Inflammatory macrophage treated with lipopolysaccharide for 4 hours (primary cell): ENCODE measurements around the gene TBCEL.
"Not testable (repeated sequence)": the region's sequence is repeated elsewhere in the genome, so short reads cannot be mapped to it uniquely, and the experiment has no call there.

ENCODE experiments used
- DNase-seq: peaks from one replicate; pipeline ENCODE4 v3.0.0-alpha.2; 2020

TBCEL gene

DNA sequence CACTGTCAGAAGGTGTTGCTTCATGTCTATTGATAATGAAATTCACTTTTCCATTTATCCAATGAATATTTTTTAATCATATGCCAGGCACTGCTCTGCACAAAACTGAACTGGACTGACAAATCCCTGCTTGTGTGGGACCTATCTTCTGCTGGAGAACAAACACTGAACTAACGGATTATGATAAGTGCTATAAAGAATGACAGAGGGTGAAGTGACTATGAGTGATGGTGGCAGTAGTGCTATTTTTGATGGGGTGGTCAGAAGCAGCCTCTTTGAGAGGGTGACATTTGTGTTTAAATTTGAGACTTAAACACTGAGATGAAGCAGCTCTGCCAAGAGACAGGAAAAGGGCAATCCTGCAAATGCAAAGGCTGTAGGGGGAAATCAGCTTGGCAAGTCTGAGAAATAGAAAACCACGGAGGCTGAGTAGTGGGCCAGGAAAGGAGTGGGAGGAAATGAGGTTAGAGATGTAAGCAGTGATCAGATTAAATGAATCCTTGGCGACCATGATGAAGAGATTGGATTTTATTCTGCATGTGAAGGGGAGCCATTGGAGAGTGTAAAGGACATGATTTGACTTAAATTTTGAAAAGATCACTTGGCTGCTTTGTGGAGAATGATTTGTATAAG lies 6.0 kb downstream of the TBCEL start:
- DNase-seq, result no peak

DNA sequence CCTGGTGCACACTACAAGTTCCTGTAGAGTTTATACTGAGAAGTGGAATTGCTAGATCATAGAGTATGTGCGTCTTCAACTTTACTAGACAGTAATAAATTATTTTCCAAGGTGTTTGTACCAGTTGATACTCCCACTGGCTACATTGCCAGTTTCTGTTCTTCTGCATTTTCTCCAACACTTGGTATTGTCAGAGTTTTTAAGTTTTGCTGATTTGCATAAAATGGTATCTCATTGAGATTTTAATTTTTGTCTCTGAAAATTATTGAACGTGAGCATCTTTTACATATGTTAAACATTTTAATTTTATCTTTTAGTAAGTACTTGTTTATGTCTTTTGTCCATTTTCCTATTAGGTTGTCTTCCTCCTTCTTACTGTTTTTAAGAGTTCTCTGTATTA lies 7.3 kb downstream of the TBCEL start:
- no peak for DNase-seq

DNA sequence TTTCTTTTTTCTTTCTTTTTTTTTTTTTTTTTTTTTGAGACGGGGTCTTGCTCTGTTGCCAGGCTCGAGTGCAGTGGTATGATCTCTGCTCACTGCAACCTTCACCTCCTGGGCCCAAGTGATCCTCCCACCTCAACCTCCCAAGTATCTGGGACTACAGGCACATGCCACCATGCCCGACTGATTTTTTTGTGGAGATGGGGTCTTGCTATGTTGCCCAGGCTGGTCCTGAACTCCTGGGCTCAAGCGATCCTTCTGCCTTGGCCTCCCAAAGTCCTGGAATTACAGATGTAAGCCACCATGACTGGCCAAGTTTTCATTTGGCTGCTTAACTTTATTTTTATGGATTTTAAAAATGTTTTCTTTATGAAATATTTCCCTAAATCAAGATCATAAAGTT lies 7.7 kb downstream of the TBCEL start:
- not testable (repeated sequence) for DNase-seq

DNA sequence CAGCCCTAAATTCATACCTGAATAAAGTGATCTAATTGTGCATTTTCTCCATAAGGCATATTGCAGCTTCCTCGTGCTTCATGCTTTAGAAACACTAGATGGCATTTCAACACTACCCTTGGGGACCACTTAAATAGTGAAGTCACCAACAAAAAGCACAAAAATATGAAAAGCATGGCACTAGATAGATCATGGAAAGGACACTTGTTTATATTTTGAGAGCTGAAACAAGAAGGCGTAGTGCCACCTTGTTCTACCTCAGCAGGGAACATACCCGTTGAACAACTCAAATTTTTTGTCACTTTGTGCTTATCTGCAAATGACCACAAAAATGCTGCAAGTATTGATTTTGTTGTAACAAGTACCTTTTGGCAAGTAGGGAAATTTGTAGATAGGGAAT lies 8.6 kb downstream of the TBCEL start:
- DNase-seq, result no peak

DNA sequence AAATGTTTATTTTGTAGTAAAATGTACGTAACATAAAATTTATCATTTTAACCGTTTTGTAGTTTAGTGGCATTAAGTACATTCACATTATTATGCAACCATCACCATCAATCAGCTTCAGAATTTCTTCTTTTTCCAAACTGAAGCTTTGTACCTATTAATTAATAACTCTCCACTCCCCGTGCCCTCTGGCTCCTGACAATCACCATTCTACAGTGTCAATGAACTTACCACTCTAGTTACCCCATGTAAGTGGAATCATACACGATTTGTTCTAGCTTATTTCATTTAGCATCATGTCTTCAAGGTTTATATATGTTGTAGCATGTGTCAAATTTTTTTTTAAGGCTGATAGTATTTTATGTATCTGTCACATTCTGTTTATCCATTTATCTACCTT lies 9.7 kb downstream of the TBCEL start:
- no peak for DNase-seq

GRCh38 chr11:121035169-121035755 lies 11.4 kb downstream of the TBCEL start:
- DNase-seq, result no peak

DNA sequence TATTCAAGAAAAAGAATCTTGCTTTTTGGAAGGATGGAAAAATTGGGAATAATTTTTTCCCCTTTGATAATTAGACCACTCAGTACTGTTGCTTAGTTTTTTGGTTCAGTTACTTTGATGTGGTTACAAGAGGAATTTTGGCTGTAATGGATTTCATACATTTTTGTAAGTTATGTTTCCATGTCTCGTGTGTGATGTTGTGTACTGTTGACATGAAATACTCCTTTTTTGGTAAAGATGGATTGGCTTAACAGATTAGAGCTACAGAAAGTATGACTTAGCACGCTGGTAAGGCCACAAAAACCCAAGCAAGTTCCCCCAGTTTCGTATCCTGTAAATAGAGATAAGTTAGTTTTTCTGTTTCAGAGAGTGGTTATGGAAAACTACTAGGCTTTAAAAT lies 11.9 kb downstream of the TBCEL start:
- no peak for DNase-seq

DNA sequence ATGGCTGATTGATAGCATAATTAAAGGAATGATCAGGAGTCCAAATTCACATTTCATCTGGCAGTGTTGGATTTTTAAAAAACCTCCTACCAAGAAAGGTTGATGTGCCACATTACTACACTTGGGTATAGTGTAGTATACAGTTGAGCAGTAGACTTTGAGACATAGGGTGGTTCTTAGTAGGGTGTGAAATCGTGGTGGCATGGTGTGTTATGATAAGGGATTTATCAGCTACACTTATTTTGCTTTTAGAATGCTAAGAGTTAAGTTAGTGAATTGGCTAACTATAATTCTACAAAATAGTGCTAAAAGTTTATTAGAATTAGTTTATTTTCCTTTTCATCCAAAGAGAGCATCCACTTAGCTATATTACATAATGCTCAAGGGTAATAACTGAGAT lies 13.1 kb downstream of the TBCEL start:
- no peak for DNase-seq

GRCh38 chr11:121038648-121039409 lies 14.9 kb downstream of the TBCEL start:
- DNase-seq, result no peak

- DNase-seq, result no peak
Measured at GRCh38 chr11:121039971-121040613, 16.2 kb downstream of the TBCEL start.

DNA sequence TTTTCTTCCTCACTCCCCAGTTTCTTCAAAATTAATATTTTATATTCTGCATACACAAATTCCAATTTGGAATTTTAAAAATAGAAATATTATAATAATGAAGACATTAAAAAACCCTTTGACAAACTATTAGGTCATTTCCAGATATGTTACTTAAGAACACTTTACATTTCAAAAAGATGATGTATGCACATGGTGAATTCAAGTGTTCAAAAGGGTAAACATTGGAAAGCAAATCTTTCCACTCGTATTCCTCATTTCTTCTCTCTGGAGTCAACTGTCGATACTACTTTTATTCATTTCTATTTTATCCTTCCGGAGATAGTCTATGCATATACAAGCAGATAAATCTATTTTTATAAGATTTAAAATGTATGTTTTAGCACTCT lies 16.7 kb downstream of the TBCEL start:
- DNase-seq, result no peak

GRCh38 chr11:121041072-121041471 lies 17.2 kb downstream of the TBCEL start:
- no peak for DNase-seq

- DNase-seq, result no peak
Measured at GRCh38 chr11:121042296-121042695, 18.4 kb downstream of the TBCEL start.

GRCh38 chr11:121047926-121048325 lies 24.0 kb downstream of the TBCEL start:
- DNase-seq, result no peak

- peak; percentile 30 for DNase-seq
Measured at GRCh38 chr11:121048464-121049233, 24.7 kb downstream of the TBCEL start.

GRCh38 chr11:121053244-121053643 lies 29.3 kb downstream of the TBCEL start:
- DNase-seq, result no peak

GRCh38 chr11:121054266-121054665 lies 30.4 kb downstream of the TBCEL start:
- DNase-seq, result no peak

DNA sequence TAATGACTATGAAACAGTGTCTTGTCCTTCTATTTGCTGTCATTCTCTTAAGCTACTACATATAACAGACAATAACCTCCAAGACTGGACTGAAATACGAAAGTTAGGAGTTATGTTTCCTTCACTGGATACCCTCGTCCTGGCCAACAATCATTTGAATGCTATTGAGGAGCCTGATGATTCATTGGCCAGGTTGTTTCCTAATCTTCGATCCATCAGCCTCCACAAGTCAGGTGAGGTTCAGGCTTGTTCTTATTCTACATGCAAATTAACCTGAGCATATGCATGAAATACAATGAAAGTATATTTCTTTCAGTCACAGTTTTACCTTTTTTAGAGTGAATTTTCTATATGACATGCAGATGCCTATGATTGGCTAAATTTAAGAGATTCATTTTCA lies 31.2 kb downstream of the TBCEL start:
- DNase-seq, result no peak

GRCh38 chr11:121057922-121058321 lies 34.0 kb downstream of the TBCEL start:
- DNase-seq, result no peak

DNA sequence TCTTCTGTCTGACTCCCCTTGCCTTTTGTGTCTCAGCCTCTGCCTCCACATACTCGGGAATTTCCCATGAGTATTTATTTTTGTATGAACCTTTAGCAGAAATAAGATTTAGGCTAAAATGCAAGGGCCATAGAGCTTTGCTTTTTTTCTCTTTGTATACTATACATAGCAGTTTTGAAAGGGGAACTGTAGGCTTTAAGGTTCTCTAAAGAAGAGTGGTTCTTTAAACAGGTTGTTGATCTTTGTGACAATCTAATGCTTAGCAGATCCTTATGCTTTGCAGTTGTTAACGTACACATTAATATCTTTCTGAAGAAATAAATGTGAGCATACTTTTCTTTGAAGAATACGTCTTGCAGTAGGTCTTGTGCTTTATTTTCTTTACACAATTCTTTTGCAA lies 35.0 kb downstream of the TBCEL start:
- DNase-seq, result peak; percentile 2

DNA sequence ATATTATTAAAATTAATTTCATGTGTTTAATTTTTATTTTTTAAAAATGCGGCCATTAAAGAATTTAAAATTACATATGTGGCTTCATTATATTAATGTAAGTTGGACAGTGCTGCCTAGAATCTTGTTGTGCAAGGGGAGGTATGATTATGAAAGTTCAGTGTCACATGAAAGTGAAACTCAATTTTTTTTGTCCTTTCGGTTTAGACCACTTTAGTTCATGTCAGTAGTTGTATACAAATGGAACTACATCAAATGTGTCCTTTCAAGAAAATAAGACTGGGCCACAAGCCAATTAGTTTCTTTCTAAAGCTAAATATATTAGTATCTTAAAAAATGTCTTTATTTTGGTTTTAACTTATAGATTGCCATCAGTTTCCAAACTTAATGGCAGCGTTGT lies 35.7 kb downstream of the TBCEL start:
- DNase-seq, result peak; percentile 87

DNA sequence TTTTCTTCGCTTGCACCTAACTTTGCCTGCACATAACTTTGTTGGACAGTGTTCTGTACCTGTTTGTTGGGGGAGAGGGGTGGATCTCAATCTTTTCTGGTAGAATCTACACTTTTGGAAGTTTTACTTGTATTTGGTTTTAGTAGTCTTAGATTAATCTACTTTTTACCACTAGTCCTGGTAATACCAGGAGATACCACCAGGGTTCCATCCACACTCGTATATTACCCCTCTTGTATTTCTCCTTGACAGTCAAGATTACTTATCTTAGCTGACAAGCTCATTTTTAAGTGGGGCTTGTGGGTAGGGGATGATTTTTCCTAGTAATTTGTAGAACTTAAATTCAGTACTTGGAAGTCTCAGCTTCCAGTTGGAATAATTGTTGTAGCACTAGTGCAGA lies 39.8 kb downstream of the TBCEL start:
- DNase-seq, result no peak

DNA sequence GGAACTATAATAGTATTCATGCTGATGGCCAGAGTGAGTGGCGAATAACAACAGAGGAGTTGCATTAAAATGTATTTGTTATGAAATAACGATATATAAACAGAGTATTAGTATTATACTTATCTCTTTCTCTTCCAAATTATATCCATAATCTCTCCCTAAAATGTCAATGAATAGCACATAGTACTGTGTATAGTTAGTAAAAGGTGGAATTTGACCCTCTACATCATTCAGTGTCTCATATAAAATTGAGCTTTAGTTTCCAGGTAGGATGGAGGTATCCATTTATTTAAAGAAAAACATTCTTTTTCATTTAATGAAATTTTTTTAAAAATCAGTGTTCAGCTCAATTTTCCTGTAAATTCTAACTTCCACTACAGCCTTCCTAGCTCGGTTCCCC lies 42.7 kb downstream of the TBCEL start:
- no peak for DNase-seq
